K562 (cell line): ENCODE data around the gene MYO1E. TPM values are rescaled to one million over a fixed set of nuclear protein-coding genes. Genes with fewer than 3 reads are reported as not detected.

Experiments
- CREM ChIP-seq: IDR thresholded peaks from 2 replicates; pipeline ENCODE4 v1.6.1; 2014; ENCODE audit warnings: antibody characterized with exemption, low read depth
- GABPA ChIP-seq: fragments of 200-800 bp; sonication (Bioruptor generic); conservative IDR thresholded peaks from 2 replicates; pipeline ENCODE4 v1.6.1; 2016; ENCODE audit warnings: low read depth, missing genetic modification characterization, missing compliant biosample characterization
- NR2C2 ChIP-seq, 2 experiments: fragments of 200-800 bp in 1 of 2; sonication (Bioruptor generic) in 1 of 2; sonication (generic) in 1 of 2; formaldehyde crosslinking in 1 of 2; IDR thresholded peaks; 2 replicates each; pipeline versions ENCODE4 v1.6.1 to v1.8.0; 2016 to 2022; ENCODE audit warnings: mild to moderate bottlenecking in 1 of 2, missing compliant biosample characterization in 1 of 2, missing genetic modification characterization in 1 of 2, missing genetic modification reagents in 1 of 2
- PHTF2 ChIP-seq: fragments of 250-450 bp; sonication (Bioruptor Pico); IDR thresholded peaks from 2 replicates; pipeline ENCODE4 v1.5.0; 2021; ENCODE audit warnings: mild to moderate bottlenecking
- RBM14 ChIP-seq: fragments of 200-400 bp; formaldehyde crosslinking; IDR thresholded peaks from 2 replicates; pipeline ENCODE4 v1.6.1; 2018; ENCODE audit warnings: low read depth, mild to moderate bottlenecking, low read length, moderate library complexity, borderline replicate concordance; ENCODE audit not compliant: insufficient read depth
- SMAD1 ChIP-seq: fragments of 150-350 bp; IDR thresholded peaks from 2 replicates; pipeline ENCODE4 v1.6.1; 2014; ENCODE audit warnings: low read length, low read depth; ENCODE audit not compliant: partially characterized antibody
- SPI1 ChIP-seq: IDR thresholded peaks from 2 replicates; pipeline ENCODE4 v1.6.1; 2011; ENCODE audit warnings: low read depth, low read length, control low read depth, borderline replicate concordance
- UBTF ChIP-seq, 2 experiments: IDR thresholded peaks; 2 replicates each; pipeline ENCODE4 v1.6.1; 2012; ENCODE audit warnings: improper control_type of control experiment in 2 of 2, low read depth in 2 of 2, low read length in 2 of 2, borderline replicate concordance in 1 of 2
- ZNF79 ChIP-seq: fragments of 250-450 bp; sonication (Bioruptor Pico); IDR thresholded peaks from 2 replicates; pipeline ENCODE4 v1.4.0; 2020; ENCODE audit warnings: low read depth, mild to moderate bottlenecking, moderate library complexity
- polyA plus RNA-seq, 8 experiments: library from polyadenylated mRNA; depleted of rRNA in 4 of 8; stranded (reverse) in 5 of 8; unstranded in 3 of 8; fragments of >200 nt; fragmentation: Nextera tagmentation in 2 of 8; fragmentation: Illumina TruSeq in 1 of 8; extraction: Ambion mirVana in 2 of 8; extraction: Trizol in 1 of 8; gene quantifications; 2 replicates each; pipeline versions ENCODE4 v1.2.1 to v1.2.3, GENCODE V29; 2011 to 2014; ENCODE audit warnings: inconsistent platforms in 1 of 8, missing spikeins in 1 of 8
- total RNA-seq, 7 experiments: library from RNA; depleted of rRNA in 6 of 7; stranded (reverse); fragments of >200 nt in 6 of 7; fragmentation: Illumina TruSeq in 2 of 7; extraction: Trizol in 2 of 7; gene quantifications; 2 replicates each; pipeline versions ENCODE4 v1.2.1 to v1.2.3, GENCODE V29; 2011 to 2021; ENCODE audit warnings: low replicate concordance in 1 of 7
- TF ChIP-seq, protein P1 (sequence below), 2 experiments: fragments of 450-650 bp in 1 of 2; IDR thresholded peaks; 2 replicates each; pipeline ENCODE4 v1.6.1; 2011 to 2017; ENCODE audit warnings: low read depth in 2 of 2, antibody characterized with exemption in 1 of 2, borderline replicate concordance in 1 of 2, low read length in 1 of 2, mild to moderate bottlenecking in 1 of 2, mixed read lengths in 1 of 2; ENCODE audit not compliant: control insufficient read depth in 1 of 2
- TF ChIP-seq, protein P2 (sequence below): sonication (generic); formaldehyde crosslinking; IDR thresholded peaks from 2 replicates; pipeline ENCODE4 v1.8.0; 2022; ENCODE audit warnings: mild to moderate bottlenecking, missing genetic modification reagents

MYO1E gene
- total and polyA plus RNA-seq, 9 of the 15 experiments (the other 6 are each of a cell fraction or from before 2014, with no cell fraction given) = under 0.01 to 0.44 (median 0.01) TPM; not detected in 6

DNA sequence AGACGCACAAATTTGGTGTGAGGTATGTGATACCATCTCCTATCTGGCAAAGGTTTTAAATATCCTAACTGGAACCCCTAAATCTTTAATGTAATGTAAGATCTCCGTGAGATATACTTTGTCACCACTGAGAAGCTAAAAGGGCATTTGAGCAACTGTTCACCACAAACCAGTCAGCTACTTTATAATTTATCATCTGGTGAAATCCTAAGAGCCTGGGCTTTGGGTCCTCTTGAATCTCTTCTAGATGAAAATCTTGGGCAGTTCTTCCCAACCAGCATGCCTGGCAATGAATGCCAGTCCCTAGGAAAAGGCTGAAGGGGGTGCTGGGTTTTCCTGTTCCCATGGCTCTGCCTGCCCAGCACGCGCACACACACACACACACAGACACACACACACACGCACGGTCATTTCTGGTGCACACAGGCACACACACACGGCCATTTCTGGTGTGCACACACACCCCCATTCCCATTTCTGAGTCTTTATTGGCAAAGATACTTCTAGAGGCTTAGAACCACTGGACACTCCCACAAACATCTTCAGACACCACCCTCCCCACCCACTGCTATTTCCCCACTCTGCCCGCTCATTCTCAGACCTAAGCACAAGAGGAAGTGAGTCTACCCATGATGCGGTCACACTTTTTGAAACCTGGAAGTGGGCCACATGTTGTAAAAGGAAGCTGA is 72.6 kb downstream of the MYO1E start (continued):
- TF ChIP-seq, protein P1, sequence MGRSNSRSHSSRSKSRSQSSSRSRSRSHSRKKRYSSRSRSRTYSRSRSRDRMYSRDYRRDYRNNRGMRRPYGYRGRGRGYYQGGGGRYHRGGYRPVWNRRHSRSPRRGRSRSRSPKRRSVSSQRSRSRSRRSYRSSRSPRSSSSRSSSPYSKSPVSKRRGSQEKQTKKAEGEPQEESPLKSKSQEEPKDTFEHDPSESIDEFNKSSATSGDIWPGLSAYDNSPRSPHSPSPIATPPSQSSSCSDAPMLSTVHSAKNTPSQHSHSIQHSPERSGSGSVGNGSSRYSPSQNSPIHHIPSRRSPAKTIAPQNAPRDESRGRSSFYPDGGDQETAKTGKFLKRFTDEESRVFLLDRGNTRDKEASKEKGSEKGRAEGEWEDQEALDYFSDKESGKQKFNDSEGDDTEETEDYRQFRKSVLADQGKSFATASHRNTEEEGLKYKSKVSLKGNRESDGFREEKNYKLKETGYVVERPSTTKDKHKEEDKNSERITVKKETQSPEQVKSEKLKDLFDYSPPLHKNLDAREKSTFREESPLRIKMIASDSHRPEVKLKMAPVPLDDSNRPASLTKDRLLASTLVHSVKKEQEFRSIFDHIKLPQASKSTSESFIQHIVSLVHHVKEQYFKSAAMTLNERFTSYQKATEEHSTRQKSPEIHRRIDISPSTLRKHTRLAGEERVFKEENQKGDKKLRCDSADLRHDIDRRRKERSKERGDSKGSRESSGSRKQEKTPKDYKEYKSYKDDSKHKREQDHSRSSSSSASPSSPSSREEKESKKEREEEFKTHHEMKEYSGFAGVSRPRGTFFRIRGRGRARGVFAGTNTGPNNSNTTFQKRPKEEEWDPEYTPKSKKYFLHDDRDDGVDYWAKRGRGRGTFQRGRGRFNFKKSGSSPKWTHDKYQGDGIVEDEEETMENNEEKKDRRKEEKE (IDR thresholded peaks at IDR 0.05; ENCODE audit: borderline replicate concordance in 1 of 2, control insufficient read depth in 1 of 2, low read depth in 2 of 2, low read length in 1 of 2) = no peak
- TF ChIP-seq UBTF (IDR thresholded peaks at IDR 0.05; ENCODE audit: borderline replicate concordance in 1 of 2, low read depth in 2 of 2, low read length in 2 of 2) = no peak
- no peak for TF ChIP-seq ZNF79 (CRISPR knock-in tag)
- no peak for TF ChIP-seq SMAD1
- 0 out of 2 replicates have a peak, but pooled peaks have one; percentile 8 for TF ChIP-seq CREM
- TF ChIP-seq NR2C2 (CRISPR knock-in tag; IDR thresholded peaks at IDR 0.05) = no peak
- no peak for TF ChIP-seq NR2C2 (tag; IDR thresholded peaks at IDR 0.05)
- no peak for TF ChIP-seq PHTF2 (CRISPR knock-in tag)
- TF ChIP-seq, protein P2, sequence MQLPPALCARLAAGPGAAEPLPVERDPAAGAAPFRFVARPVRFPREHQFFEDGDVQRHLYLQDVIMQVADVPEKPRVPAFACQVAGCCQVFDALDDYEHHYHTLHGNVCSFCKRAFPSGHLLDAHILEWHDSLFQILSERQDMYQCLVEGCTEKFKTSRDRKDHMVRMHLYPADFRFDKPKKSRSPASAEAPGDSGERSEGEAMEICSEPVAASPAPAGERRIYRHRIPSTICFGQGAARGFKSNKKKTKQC = no peak
- no peak for TF ChIP-seq RBM14
- TF ChIP-seq GABPA (tag) = 0 out of 2 replicates have a peak, but pooled peaks have one; percentile 35
- TF ChIP-seq SPI1 = peak; percentile 81
- TF ChIP-seq, all 486 proteins: peak for 3
